ENCODE data around the gene GSK3A. TPM values are rescaled to one million over a fixed set of nuclear protein-coding genes. Genes with fewer than 3 reads are reported as not detected.
"Not testable (repeated sequence)": the region's sequence is repeated elsewhere in the genome, so short reads cannot be mapped to it uniquely, and the experiment has no call there.

GSK3A gene
- total RNA-seq, 1 donor from 2014 or later: 54.4 TPM

DNA sequence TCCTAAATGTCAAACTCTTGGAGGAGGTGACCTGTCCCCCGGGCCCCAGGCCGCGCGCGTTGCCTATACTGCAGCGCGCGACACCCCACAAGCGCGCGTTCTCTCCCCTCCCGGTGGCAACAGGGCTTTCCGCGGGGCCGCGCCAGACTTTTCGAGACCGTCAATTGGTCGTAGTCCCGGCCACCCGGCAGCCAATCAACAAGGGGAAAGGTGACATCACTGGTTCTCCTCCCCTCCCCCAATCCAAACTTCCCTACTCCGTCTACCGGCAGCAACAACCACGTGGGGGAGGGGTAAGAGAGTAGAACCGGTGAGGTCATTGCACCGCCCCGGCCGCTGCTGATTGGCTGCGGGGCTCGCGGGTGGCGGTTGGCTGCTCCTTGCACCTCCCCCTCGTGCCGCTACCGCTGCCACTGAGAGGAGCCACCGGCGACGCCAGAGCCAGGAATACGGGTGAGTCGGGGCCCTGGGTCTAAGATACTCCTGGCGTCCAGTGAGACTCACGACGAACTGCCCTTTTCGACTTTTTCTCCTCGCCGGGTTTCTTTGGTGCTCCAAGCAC is 25.8 kb upstream of the GSK3A start:
- Mint-ChIP-seq H3K4me1 (ENCODE audit: unreplicated experiment) (peaks cover 28% of the 10 kb centered on the region), H3K27ac (ENCODE audit: unreplicated experiment) (no peak overlapping the region), H3K4me3 (ENCODE audit: unreplicated experiment) (no peak overlapping the region), H3K36me3 (ENCODE audit: low read depth, unreplicated experiment) (peaks cover 6% of the 10 kb centered on the region), H3K27me3 (ENCODE audit: unreplicated experiment) (peaks cover 2% of the 10 kb centered on the region), H3K9me3 (ENCODE audit: unreplicated experiment) (no peaks in the 10 kb centered on the region)
- TF ChIP-seq, protein P1, sequence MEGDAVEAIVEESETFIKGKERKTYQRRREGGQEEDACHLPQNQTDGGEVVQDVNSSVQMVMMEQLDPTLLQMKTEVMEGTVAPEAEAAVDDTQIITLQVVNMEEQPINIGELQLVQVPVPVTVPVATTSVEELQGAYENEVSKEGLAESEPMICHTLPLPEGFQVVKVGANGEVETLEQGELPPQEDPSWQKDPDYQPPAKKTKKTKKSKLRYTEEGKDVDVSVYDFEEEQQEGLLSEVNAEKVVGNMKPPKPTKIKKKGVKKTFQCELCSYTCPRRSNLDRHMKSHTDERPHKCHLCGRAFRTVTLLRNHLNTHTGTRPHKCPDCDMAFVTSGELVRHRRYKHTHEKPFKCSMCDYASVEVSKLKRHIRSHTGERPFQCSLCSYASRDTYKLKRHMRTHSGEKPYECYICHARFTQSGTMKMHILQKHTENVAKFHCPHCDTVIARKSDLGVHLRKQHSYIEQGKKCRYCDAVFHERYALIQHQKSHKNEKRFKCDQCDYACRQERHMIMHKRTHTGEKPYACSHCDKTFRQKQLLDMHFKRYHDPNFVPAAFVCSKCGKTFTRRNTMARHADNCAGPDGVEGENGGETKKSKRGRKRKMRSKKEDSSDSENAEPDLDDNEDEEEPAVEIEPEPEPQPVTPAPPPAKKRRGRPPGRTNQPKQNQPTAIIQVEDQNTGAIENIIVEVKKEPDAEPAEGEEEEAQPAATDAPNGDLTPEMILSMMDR (IDR thresholded peaks at IDR 0.05; ENCODE audit: unreplicated experiment): no peak
- peak; percentile 97 for DNase-seq (ENCODE audit: low spot score)

DNA sequence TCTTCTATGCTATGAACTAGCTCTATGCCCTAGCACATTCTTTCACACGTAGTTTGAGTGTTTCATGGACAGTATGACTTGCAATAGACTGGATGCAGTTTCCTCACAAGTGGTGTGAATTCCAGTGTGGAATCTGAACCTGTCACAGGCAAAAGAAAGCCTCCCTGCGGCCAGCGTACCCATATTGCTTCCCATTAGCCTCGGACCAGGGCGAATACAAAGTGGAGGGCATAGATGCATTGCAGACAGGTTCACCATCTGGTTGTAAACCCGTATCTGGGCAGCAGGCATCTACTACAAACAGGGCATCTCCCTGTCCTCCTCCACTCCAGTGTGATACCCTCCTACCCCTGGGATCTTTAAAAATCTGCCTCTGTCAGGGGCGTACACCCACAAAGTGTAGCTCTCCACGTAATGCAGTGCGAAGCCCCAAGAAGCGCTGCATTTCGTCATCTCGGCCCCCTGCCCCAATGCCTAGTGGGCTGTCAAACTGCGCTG is 25.3 kb upstream of the GSK3A start:
- H3K4me1 Mint-ChIP-seq (ENCODE audit: unreplicated experiment): peaks cover 28% of the 10 kb centered on the region
- H3K9me3 Mint-ChIP-seq (ENCODE audit: unreplicated experiment): no peaks in the 10 kb centered on the region
- TF ChIP-seq, protein P1 (IDR thresholded peaks at IDR 0.05; ENCODE audit: unreplicated experiment): no peak
- no peak overlapping the region for H3K4me3 Mint-ChIP-seq (ENCODE audit: unreplicated experiment)
- no peak overlapping the region for H3K27ac Mint-ChIP-seq (ENCODE audit: unreplicated experiment)
- DNase-seq (ENCODE audit: low spot score): no peak
- H3K36me3 Mint-ChIP-seq (ENCODE audit: low read depth, unreplicated experiment): peaks cover 6% of the 10 kb centered on the region
- H3K27me3 Mint-ChIP-seq (ENCODE audit: unreplicated experiment): peaks cover 2% of the 10 kb centered on the region

DNA sequence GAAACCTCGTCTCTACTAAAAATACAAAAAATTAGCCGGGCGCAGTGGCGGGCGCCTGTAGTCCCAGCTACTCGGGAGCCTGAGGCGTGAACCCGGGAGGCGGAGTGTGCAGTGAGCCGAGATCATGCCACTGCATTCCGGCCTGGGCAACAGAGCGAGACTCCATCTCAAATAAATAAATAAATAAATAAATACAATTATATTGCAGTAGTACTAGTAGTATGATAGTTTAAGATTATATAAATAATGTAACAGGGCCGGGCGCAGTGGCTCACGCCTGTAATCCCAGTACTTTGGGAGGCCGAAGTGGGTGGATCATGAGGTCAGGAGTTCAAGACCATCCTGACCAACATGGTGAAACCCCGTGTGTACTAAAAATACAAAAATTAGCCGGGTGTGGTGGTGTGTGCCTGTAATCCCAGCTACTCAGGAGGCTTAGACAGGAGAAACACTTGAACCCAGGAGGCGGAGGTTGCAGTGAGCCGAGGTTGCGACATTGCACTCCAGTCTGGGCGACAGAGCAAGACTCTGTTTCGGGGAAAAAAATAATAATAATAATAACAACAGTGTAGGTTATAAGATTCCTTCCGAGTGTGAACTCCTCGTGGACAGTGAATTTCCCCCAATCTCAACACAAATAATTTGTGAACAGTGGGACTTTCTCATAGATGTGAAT is 24.7 kb upstream of the GSK3A start:
- H3K27me3 Mint-ChIP-seq (ENCODE audit: unreplicated experiment); H3K27ac Mint-ChIP-seq (ENCODE audit: unreplicated experiment); H3K36me3 Mint-ChIP-seq (ENCODE audit: low read depth, unreplicated experiment); H3K9me3 Mint-ChIP-seq (ENCODE audit: unreplicated experiment); H3K4me3 Mint-ChIP-seq (ENCODE audit: unreplicated experiment); DNase-seq (ENCODE audit: low spot score): not testable (repeated sequence)
- H3K4me1 Mint-ChIP-seq (ENCODE audit: unreplicated experiment): peaks cover 28% of the 10 kb centered on the region

DNA sequence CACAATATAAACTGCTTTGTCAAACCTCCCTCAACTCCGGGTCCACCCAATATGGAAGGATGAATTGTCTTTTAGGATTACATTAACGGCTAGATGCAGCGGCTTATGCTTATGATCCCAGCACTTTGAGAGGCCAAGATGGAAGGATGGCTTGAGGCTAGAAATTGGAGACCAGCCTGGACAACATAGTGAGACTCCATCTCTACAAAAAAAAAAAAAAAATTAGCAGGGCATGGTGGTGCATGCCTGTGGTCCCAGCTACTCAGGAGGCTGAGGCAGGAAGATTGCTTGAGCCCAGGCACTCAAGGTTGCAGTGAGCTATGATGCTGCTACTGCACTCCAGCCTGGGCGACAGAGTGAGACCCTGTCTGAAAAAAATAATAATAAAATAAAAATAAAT is 23.7 kb upstream of the GSK3A start:
- not testable (repeated sequence) for H3K36me3 Mint-ChIP-seq (ENCODE audit: low read depth, unreplicated experiment); H3K27ac Mint-ChIP-seq (ENCODE audit: unreplicated experiment); H3K4me3 Mint-ChIP-seq (ENCODE audit: unreplicated experiment); H3K9me3 Mint-ChIP-seq (ENCODE audit: unreplicated experiment); DNase-seq (ENCODE audit: low spot score); H3K27me3 Mint-ChIP-seq (ENCODE audit: unreplicated experiment)
- peaks cover 23% of the 10 kb centered on the region for H3K4me1 Mint-ChIP-seq (ENCODE audit: unreplicated experiment)

DNA sequence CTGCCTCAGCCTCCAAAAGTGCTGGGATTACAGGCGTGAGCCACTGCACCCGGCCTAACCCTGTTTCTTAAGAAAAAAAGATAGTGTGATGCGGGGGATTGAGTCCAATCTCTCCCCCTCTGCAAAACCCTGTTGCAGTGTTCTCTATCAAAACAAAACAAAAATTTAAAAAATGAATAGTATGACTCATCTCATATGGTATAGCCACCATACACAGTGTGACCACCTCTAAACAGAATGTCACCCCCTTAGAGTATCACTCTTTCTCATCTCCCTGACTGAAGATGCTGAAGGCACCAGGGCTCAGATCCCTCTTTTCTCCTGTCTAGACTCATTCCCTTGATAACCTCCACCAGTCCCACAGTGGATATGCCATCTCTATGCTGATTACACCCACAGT is 19.4 kb upstream of the GSK3A start:
- no peaks in the 10 kb centered on the region for H3K9me3 Mint-ChIP-seq (ENCODE audit: unreplicated experiment)
- H3K36me3 Mint-ChIP-seq (ENCODE audit: low read depth, unreplicated experiment): no peaks in the 10 kb centered on the region
- DNase-seq (ENCODE audit: low spot score): no peak
- TF ChIP-seq, protein P1 (IDR thresholded peaks at IDR 0.05; ENCODE audit: unreplicated experiment): no peak
- H3K4me3 Mint-ChIP-seq (ENCODE audit: unreplicated experiment): no peak overlapping the region
- no peaks in the 10 kb centered on the region for H3K27me3 Mint-ChIP-seq (ENCODE audit: unreplicated experiment)
- H3K4me1 Mint-ChIP-seq (ENCODE audit: unreplicated experiment): peaks cover under 1% of the 10 kb centered on the region
- no peak overlapping the region for H3K27ac Mint-ChIP-seq (ENCODE audit: unreplicated experiment)

DNA sequence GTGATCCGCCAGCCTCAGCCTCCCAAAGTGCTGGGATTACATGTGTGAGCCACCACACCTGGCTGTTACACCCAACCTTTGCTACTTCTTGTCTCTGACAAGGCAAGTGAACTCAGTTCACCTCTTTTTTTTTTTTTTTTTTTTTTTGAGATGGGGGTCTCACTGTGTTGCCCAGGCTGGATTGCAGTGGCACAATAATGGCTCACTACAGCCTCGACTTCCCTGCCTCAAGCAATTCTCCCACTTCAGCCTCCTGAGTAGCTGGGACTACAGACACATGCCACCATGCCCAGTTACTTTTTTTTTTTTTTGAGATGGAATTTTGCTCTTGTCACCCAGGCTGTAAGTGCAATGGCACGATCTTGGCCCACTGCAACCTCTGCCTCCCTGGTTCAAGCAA is 15.4 kb upstream of the GSK3A start:
- not testable (repeated sequence) for H3K4me3 Mint-ChIP-seq (ENCODE audit: unreplicated experiment); H3K27ac Mint-ChIP-seq (ENCODE audit: unreplicated experiment); H3K27me3 Mint-ChIP-seq (ENCODE audit: unreplicated experiment)

More for the DNA sequence above, 15.4 kb upstream of the GSK3A start:
- peaks cover 10% of the 10 kb centered on the region for H3K4me1 Mint-ChIP-seq (ENCODE audit: unreplicated experiment)
- H3K36me3 Mint-ChIP-seq (ENCODE audit: low read depth, unreplicated experiment); DNase-seq (ENCODE audit: low spot score); H3K9me3 Mint-ChIP-seq (ENCODE audit: unreplicated experiment): not testable (repeated sequence)
